Measurements from ENCODE around the gene PTPRN2.

PTPRN2 gene

DNA sequence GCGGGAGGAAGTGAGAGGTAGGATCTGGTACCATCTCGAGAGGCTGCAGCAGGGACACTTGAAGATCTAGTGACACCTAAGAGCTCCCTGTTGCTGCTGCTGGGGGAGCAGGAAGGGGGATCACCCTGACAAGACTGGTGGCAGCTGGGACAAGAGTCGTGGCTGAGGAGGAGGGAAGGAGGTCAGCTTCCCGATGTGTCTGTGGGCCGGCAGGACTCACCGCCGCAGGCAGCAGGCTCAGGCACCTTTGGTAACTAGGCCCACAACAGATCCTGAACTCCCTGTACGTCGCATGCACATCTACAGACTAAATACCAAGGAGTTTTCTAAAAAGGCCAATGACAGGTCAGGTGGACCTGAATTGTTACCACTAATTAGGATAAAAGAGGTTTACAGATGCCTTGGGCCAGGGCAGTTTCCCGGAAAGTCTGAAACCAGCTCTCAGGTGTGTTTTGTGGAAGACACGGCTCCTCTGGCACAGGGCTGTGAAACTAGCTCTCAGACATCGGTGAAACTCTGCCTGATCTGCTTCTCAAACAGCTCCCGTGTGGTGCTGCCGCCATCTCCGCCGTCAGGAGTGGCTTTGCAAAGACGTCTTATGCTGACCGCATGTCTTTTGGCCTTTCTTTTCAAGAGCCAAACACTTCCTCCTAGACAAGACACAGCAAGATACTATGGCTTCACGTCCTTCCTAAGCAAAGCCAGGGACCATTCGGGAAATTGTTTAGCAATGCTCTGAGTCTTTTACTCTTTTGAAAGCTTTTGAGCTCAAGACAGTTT, 609.7 kb downstream of the PTPRN2 start:
- no peak for DNase-seq (ENCODE audit: low spot score)

DNA sequence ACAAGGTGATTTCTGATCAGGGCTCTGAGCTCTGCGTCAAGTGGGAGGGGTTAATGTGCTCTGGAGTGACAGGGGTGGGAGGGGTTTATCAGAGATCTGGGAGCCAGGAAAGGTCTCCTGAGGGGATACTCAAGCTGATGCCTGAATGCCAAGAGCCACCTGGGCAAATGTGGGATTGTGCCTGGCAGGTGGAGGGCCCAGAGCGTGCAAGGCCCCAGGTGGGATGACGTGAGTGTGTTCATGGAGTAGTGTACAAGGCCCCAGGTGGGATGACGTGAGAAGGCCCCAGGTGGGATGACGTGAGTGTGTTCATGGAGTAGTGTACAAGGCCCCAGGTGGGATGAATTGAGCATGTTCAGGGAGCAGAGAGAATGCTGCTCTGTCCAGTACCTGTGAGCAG, 610.3 kb downstream of the PTPRN2 start:
- DNase-seq (ENCODE audit: low spot score), result no peak

DNA sequence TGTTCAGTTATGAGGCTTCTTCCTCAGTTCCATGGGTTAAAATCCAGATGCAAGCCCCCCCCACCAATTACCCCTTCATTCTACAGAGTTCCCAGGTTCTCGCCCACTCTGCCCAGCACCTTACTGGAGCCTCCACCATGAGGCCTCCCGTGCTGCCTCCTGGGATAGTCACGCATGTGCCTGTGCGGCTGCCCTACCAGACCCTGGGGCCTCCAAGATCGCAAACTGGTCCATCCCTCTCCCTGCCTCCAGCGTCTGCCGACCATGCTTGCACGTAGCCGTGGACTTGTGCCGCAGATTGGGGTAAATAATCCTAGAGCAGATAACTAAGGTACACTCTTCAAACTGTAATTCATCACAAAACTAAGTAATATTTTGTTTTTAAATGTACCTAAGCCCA, 611.2 kb downstream of the PTPRN2 start:
- no peak for DNase-seq (ENCODE audit: low spot score)

DNA sequence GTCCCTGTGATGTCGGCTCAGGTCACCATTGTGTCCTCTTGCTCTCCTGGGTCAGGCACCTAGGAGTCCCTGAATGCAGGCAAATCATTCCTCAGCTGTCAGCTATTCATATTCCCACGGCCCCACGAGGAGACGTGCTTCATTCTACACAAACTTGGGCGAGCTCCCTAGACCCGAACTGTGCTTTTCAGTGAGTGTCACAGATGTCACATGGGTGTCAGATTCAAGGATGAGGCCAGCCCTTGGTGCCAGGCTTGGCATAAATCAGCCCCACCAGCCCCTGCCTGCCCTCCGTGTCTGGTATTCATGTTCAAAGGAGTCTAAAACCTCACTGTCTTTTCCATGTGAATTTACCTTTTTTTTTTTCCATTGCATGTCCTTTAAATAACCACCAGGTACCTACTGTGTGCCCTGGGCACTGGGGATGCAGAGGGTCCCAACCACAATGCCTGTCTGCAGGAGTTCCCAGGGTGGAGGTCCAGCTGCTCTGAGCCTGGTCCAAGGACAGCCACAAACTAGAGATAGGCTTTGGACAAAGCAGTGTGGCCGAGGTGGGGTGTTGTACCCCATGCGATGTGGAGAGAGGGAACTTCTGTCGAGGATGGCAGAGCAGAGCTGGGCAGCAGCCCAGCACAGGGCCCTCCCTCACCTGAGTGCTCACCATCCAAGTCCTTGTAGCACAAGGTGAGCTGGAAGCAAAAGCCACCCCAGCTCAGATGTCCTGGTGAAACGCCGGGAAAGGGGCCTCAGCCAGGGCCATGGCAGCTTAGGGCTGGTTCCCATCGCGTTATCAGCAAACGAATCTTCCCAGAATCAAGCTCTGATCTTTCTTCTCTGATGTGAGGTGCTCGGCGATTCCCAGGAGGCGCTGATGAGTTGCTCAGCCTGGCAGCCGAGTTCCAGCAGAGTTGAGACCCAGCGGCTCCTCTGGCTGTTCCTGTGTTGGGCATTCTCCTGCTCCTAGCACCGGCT, 611.9 kb downstream of the PTPRN2 start:
- DNase-seq (ENCODE audit: low spot score), result no peak

DNA sequence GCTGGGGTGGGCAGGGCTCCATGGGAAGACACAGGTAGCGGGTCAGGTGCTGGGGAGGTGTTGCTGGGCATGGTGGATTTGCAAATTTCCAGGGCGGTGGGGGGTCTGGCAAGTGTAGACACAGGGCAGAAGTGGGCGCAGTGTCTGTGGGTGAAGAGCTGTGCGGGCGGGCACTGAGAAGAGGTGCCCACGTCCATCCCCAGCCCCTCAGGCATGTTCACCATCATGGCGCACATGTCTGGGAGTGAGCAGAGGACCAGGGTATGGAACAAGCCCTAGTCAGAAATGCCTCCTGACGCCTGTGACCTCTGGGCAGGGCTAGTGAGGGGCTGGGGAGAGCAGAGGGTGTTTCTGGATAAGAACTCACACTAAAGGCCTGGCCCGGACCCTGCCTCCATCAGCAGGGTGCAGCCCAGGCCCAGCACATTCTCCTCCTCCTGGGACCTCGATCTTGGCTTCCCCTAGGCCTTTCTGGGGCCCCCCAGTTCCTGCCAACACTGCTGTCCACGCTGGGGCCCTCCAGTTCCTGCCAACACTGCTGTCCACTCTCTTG, 612.9 kb downstream of the PTPRN2 start:
- no peak for DNase-seq (ENCODE audit: low spot score)

DNA sequence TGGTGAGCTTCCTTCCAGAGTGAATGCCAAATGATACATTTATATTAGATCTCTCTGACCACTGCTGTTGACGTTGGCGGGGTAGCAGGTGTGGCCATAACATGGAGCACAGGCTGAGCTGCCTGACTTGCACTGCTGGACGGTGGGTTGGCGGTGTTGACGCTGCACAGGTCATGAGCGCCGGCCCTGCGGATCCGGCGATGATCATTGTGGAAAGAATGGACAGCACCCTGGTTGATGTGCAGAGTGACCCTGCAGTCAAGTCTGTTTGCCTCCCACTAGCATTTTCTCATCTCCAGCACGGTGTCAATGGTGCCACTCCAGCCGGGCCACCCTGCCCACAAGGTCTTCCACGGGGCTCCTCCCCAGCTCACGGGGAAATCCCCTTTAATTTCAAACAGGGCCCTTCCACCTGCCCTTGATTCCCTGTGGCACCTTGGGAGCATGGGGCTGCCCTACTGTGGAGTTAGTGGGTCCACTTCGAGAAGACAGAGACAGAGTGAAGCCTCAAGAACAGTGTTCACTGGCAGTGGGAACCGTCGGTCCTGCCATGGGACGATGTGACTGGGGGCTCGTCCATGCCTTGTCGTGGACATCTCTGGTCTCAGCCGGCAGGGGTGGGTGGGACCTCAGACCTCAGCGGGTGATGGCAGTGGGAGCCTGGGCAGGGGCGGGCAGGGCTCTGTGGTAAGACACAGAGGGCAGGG, 613.5 kb downstream of the PTPRN2 start:
- no peak for DNase-seq (ENCODE audit: low spot score)

DNA sequence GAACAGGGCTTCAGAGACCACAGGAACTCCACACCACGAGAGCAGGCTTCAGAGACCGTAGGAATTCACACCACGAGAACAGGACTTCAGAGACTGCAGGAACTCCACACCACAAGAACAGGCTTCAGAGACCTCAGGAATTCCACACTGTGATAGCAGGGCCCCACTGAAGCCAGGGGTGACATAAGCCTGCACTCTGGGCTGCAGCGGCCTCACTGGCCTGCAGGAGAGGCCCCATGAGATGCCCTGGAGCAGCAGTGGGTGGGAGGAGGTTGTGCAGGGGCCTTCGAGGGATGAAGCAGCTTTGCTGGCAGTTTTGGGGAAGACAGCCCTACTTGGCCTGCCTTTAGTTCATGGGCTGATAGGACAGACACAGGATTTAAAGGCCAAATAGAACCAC, 614.7 kb downstream of the PTPRN2 start:
- DNase-seq (ENCODE audit: low spot score), result no peak

DNA sequence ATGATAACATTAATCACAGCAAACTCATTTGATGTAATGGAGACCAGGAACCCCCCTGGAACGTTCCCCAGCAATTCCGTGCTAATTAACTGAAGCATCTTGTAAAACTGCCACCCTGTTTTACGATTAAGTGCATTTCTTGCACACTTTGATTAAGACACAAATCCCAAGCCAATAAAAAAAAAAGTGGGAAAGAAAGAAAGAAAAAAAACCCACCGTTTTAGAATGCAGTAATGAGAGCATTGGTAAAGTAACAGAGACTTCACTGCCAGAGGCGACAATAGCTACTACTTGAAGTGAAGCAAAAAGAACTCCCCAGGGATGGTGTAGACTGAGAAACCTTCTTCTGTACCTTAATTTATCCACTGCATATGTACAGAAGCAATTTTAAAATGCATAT, 616.1 kb downstream of the PTPRN2 start:
- DNase-seq (ENCODE audit: low spot score), result no peak

DNA sequence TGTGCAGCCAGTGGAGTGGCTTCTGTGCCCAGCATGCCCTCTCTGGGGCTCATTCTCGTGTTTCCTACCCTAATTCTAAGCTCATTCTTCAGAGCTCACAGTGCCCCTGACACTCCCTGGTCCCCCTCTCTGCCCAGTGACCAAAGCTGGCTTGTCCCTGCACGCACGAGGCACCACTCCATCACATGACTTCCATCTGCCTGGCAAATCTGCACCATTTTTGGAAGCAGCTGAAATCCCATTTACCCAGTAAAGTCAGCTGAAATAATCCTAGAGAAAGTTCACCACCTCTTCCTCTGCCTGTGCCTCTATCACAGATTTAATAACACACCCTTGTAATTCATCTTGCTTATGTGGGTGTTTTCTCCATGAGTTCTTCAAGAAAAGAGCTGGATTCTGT, 616.9 kb downstream of the PTPRN2 start:
- DNase-seq (ENCODE audit: low spot score), result no peak

DNA sequence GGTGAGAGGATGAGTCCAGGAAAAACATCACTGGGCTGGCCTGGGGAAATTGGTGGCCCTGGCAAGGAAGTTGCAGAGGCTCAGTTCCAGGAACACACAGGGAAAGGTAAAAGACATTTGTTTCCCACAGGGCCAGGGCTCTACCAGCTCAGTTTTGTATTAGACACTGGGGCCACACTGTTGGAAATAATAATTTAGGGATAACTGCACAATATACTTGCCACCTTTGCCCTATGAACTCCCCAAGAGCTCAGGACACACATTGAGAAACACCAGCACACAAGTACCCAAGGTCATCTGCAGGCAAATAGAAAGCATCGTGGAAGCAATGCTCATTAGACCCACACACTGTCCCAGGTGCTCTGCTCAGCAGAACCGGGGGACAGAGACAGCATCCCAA, 617.6 kb downstream of the PTPRN2 start:
- DNase-seq (ENCODE audit: low spot score), result no peak

DNA sequence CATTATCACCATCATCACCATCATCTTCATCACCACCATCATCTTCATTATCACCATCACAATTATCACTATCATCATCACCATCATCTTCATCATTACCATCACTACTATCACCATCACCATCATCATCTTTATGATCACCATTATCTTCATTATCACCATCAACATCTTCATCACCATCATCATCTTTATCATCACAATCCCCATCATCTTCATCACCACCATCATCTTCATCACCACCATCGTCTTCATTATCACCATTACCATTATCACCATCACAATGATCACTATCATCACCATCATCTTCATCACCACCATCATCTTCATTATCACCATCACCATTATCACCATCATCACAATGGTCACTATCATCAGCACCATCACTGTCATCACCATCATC, 621.1 kb downstream of the PTPRN2 start:
- DNase-seq (ENCODE audit: low spot score), result no peak

DNA sequence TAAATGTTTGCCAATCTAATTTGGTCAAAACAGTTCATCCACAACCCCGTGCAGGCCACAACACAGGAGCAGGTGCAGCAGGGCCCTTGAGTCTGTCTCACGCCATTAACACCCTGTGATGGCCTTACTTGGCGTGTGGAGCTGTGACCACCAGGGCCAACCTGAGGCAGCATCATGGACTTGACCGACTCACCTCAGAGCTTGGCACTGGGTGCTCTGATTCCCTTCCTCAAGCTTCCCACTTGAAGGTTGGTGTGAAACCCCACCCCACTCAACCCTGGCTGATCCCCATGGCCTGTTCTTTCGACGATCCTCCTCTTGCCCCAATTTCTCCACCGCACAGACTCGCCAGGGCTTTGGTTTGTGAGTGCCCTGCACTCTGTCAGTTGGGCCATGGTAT, 623.1 kb downstream of the PTPRN2 start:
- DNase-seq (ENCODE audit: low spot score), result no peak

DNA sequence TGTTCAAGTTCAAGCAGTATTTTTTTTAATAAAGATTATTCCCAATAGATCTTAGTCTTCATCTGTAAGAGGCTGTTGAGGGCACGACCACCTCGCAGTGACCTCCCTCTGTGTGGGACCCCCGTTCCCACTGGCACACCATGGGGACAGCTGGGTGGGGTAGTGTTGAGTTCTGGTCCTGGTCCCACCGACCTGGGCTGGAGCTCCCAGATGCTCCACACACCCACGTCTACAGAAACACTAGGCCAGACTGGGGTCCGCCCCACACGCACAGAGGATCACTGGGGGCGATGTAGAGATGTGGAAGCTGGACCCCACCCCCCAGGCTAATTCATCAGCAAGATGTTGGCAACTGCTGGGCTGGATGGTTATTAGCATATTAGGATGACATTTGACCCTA, 623.6 kb downstream of the PTPRN2 start:
- DNase-seq (ENCODE audit: low spot score), result no peak

DNA sequence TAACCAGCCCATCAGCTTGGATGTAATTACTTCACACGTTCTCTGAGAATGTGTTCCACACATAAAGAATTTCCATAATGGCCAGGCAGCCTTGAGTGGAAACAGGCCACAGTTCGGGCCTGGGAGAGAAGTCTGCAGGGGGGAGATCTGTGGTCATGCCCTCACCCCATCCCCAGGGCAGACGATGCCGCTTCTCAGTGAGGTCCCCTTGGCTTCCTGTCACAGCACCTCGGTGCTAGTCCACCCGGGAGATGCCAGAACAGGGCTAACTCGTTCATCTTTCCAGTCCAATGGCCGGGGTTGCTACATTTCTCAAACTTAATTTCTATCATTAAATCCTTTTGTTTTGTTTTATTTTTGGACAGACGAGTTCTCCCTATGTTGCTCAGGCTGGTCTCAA, 624.1 kb downstream of the PTPRN2 start:
- DNase-seq (ENCODE audit: low spot score), result no peak

DNA sequence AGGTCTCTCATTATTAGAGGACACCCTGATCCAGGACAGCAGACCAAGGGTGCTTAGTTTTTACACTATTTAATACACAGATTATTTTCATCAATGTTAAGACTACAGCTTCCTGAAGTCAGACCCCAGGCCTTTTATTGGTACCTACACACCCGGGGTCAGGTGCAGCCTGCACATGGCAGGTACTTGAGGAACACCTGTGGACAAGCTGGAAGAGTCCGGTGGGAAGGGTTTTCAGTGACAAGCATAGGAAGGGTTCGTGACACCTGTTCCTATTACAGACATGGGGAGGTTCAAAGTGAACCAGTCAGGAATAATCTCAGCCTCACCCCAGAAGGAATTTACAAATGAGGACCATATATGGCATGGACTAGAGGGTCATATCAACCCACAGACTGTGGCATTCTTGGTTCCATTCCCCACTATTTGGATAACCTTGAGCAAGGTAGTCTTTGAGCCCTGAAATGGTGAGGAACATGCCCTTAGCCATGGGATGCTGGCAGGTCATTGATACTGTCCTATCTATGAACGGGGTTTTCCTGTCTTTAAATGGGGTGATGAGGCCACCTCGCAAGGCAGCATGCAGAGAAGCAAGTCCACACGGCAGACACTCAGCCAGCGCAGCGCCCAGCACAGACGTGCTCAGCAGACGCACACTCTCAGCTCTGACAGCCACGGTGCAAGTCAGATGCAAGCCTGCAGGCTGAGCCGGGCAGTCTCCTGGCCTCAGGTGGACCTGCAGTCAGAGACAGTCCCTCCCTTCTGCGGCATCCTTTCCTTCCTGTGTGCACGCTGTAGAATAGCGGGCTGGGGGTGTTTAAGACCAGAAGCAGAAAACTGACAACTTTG, 624.9 kb downstream of the PTPRN2 start:
- no peak for DNase-seq (ENCODE audit: low spot score)

DNA sequence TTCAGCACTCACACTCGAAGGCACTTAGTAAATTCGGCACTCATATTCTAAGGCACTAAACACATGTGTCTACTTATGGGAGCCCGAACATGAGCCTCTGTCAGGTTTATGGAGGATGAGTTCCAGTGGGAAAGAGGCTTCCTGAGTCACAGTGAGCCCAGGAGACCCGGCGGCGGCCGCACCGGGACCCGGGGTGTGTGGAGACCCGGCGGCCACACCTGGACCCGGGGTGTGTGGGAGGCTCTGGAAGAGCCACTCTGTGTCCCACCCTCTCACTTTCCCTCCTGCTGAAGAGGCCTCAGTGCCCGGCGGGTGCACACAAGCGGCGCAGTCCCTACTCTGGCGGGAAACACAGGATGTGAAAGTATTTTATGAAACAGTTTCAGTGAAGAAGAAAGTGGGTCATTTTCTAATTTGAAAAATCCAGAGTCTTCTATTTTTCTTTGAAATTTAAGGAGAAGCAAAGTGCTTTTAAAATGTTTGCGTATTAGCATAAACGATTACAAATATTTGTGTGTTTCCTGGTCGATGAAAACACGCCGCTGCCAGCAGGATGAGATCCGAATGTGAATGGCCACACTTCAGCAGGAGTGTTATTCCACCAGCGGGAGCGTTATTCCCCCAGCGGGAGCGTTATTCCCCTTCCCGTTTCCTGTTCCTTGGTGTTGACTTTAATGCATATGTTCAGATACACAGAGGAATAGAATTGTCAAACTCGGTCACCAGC, 625.7 kb downstream of the PTPRN2 start:
- no peak for DNase-seq (ENCODE audit: low spot score)

DNA sequence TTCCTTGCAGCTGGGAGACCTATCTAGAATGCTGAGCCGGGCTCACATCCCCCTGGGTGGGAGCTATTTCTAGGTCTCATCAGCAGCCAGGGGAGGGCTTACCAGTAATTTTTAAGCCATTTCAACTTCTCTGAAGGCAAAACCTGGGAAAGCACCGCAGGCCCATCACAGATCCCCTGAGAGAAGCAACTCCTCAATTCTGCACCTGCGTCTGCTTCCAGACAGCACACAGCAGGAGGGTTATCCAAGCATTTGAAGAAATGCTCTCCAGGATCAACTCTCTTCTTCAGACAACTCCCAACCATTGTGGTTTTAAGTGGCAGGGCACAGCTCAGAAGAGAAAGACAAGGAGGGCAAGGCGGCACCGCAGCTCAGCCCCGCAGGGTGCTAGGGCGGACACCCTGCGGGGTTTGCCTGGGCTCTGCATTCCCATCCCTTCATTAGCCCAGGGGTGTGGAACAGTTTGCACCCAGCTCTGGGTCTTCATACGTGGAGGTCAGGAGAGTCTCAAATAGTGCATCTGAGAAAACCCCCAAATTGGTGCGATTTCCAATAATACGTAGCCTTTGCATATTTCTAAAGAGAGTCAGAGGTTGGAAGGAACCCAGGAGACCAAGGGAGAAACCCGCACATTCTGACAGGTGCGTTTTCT, 632.1 kb downstream of the PTPRN2 start:
- no peak for DNase-seq (ENCODE audit: low spot score)

DNA sequence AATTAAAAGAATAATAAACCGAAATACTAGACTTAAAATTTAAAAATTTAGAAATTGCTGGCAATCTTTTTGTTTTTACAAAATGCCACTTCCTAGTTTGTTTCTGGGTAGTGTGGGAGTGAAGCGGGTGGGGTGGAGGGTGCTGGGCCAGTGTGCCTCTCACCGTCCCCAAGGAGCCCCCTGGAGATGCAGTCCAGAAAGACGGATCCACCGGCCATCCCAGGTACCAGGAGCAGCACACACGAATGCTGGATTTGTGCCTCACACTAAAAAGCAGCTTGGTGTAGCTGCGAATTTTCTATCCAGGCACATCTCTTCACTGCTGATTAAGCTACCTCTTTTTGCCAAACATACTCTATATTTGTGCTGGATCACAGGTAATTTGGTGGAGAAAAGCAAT, 632.7 kb downstream of the PTPRN2 start:
- DNase-seq (ENCODE audit: low spot score), result no peak

DNA sequence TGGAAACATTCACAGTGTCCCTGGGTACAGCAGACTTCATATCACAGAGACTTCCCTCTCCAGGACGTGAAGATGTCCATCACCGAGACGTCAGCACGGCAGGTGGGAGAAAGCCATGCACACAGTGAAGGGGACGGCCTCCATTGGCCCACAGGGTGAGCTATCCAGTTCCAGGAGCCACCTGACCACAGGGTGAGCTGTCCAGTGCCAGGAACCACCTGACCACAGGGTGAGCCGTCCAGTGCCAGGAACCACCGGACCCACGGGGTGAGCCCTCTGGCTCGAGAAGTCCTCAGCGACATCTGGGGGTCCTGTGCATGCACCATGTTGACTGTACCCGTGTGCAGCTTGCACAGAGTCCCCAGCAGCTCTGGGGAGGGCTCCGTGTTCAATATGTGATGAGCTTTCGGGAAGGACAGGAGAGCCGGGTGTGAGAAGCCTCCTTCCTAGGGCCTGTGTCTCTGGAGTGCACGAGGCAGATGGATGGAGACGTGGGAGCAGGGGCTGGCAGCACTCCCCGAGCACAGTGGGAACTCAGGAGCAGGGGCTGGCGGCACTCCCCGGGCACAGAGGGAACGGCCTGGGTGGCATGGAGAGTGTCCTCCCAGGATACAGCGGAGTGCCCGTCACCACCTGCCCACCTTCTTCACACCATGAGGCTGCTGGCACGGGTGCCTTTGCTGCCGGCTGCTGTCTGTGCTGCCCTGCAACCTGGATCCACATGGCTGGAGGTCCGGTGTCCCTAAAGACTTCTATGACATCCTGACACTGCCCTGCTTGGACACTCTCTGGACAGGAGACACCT, 634.6 kb downstream of the PTPRN2 start:
- no peak for DNase-seq (ENCODE audit: low spot score)
